Anterior cingulate cortex (tissue), 58 donors: ENCODE data around the gene MAPK10.
"Not testable (repeated sequence)": the region's sequence is repeated elsewhere in the genome, so short reads cannot be mapped to it uniquely, and the experiment has no call there.

Experiments
- DNase-seq, 58 donors: peaks; one replicate each; lab custom pipeline; 2025; lab: John Stamatoyannopoulos, UW

Gene MAPK10

DNA sequence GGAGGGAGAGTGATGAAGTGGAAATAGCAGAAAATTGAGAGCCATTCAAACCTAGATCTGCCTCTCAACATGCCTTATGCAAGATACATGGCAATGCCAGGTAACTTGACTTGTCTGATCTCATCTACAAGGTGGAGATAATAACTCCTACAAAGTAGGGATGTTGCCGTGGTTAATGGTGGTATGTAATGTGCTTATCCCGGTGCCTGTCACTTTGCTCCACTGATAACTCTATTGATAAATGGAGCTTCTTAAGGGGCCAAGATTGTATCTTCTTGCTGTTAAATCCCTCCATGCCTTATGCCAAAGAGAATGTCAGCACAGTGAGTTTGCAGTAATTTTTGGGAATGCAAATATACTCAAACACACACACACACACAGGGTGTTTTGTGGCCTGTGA, 355.8 kb downstream of the MAPK10 start:
- no peak for DNase-seq

DNA sequence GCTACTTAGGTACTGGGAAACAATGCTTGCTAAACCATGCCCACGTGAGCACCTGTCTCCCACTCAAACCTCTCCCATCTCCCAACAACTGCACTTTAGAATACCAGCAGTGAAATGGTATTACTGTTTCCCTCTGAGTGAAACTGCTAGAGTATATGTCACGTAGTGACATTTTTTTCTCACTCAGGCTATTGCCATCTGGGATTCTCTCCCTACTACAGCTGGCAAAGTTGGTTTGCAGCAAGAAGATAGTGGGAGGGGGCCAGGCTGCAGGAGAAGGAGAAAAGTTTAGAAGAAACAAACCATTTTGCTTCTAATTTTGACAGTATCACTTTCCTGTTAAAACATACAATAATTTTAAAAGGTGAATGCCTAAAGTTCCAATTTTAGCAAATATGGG, 358.3 kb downstream of the MAPK10 start:
- no peak for DNase-seq

DNA sequence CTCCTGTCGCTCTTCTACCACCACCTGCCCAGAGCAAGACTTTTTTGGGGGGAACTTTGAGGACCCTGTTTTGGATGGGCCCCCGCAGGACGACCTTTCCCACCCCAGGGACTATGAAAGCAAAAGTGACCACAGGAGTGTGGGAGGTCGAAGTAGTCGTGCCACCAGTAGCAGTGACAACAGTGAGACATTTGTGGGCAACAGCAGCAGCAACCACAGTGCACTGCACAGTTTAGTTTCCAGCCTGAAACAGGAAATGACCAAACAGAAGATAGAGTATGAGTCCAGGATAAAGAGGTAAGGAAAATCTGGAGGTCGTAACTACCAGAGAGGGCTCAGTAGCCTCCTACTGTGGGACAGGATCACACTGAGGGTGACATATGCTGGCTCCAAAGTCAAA, 364.5 kb downstream of the MAPK10 start:
- no peak for DNase-seq

DNA sequence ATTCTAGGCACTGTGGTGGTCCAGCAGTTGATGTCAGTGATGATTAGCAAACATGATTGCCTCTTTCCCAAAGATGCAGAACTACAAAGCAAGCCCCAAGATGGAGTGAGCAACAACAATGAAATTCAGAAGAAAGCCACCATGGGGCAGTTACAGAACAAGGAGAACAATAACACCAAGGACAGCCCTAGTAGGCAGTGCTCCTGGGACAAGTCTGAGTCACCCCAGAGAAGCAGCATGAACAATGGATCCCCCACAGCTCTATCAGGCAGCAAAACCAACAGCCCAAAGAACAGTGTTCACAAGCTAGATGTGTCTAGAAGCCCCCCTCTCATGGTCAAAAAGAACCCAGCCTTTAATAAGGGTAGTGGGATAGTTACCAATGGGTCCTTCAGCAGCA, 365.3 kb downstream of the MAPK10 start:
- no peak for DNase-seq

DNA sequence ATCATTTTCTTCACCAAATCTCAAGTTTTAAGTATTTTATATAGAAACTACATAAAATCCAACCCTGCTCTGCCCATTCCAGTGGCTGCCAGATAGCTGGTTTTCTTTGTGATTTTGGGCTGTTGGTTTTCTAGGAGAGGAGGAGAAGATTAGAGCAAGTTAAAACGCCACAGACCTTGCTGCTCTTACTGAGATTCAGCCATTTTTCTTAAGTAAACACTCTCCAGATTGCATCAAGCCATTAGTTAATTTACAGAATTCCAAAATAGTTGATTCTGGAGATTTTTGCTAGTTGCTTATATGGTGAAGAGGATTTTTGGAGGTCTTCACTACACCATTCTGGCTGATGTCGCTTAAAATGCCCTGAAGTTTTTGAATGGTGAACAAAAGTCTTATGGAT, 366.2 kb downstream of the MAPK10 start:
- DNase-seq = no peak

DNA sequence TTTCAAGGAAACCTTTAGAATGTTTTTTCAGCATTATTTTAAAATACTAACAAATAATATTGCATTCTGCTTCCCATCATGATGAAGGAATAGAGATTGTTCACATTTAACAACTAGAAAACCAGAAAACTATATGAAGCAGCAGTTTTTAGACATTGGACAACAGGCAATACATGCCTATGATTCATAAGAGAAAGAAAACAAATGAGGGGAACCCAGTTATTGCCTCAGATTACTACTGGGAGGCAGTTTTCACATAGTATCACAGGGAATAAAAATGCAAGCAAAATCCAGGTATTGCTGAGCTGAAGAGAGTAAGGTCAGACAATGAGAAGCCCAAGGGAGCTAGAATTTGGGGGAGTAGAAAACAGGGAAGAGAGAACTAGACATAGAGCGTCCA, 373.6 kb downstream of the MAPK10 start:
- DNase-seq = no peak

DNA sequence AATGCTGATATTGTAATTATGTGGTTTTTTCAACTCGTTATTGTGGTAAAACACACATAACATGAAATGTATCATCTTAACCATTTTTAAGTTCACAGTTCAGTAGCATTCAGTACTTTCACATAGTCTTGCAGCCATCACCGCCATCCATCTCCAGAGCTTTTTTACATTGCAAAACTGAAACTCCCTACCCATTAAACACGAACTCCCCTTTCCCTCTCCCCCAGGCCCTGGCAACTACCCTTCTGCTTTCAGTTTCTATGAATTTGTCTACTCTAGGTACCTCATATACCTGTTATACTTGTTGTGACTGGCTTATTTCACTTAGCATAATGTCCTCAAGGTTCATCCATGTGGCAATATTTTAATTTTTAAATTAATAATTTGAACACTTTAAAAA, 380.6 kb downstream of the MAPK10 start:
- no peak for DNase-seq

DNA sequence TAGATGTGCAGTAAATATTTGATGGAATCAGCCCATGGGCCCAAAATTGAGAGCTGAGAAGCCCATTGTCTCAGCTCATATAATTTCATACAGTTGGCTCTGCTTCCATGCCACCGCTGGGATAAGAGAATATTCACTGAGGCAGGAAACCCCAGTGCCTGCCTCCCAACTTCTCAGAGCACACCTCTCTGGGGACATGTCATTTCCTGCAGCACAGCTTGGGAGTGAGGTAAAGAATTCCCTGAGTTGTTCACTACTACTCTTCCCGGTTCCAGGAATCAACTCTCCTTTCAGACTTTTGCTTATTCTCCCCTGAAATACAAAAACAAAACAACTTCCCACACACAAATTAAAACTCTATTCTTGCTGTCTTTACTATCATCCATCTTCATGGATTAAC, 389.3 kb downstream of the MAPK10 start:
- no peak for DNase-seq

DNA sequence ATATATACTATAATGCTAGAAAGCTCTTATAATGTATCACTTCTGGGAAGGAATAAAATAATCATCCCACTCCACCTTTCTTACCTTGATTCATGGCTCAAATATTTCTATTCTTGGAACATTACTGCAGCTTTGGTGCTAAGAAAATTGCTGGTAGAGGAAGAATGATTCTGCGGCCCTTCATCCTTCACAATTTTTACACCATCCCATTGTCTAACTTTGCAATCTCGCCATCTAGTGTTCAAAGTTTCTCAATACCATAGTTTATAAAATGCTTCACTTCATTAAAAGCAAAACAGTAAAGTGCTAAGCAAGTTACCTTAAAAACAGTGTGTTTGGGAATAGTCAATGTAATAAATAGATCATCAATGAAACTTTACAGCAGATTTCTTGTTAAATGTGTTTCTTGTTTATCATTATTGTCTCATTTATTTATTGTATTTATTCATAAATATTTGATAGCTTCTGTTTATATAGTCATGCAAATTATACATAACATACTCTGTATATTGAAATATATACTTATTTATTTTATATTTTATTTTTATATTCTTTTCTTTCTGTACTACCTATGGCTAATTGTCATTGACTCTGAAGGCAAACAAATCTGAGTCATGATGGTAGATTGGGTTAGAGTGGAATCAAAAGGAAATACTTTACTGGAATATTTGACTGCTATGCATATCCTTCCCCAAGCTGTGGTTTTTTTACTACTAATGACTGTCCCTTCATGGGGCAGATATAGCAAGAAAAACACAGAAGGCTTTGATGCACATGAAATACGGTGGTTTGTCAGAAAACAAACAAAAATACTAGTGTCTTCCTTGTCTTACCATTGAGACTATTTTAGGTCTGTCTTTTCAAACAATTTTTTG, 390.7 kb downstream of the MAPK10 start:
- peak in 2 of 58 donors; percentile 34 to 39 for DNase-seq

DNA sequence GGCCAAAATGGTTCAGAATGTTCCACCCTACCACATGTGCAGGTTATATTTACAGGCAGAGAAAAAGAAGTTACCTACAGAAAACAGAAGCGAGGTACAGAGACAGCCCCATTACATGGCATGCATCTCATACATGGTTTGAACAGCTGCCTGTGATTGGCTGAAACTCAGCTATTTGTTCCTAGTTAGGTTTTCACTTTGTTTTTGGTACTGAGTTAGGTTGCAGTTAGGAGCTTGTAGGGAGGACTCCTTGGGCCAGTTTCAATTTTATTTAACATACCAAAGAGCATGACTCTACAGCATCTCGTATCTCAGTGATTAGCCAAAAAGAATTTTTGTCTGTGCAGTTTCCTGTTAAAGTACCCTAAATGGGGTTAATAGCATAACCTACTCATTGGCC, 392.0 kb downstream of the MAPK10 start:
- DNase-seq = no peak

DNA sequence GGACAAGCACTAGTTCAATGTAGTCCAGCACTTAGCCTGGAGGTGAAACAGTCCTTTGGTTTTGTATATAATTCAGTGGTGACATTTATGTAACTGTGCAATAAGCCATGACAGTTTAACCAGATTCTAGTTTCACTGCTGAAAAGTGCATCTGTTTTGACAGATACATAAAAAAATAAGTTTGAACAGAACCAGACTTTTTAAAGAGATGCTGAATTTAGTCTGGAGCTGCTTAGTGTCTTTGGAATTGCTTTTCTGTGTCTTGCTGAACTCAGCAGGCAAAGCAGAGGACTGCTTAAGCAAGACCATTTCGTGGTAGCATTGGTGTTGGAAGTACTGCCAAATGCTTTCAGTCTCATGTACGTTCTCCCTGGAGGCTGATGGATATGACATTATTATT, 393.5 kb downstream of the MAPK10 start:
- DNase-seq = no peak

DNA sequence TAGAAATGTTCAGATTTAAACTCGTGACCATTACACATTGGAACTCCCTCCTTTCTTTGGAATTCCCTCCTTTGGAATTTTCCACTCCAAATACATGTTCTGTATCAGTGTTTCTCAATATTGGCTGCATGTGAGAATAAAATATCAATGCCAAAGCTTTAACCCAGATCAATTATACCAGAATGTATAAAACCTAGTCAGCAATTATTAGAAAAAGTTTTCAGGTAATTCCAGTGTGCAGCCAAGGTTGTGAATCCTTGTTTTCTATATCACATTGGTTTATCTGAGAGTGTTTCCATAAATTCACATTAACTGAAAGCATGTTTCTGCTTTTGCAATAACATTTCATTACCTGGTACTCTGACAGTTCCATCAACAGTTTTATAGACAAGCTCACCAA, 394.3 kb downstream of the MAPK10 start:
- no peak for DNase-seq

DNA sequence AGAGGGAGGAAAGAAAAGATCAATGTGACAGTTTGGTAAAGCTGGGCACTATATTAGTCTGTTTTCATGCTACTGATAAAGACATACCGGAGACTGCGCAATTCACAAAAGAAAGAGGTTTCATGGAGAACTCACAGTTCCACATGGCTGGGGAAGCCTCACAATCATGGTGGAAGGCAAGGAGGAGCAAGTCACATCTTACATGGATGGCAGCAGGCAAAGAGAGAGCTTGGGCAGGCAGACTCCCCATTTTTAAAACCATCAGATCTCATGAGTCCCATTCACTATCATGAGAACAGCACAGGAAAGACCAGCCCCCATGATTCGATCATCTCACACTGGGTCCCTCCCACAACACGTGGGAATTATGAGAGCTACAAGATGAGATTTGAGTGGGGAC, 394.8 kb downstream of the MAPK10 start:
- not testable (repeated sequence) for DNase-seq

DNA sequence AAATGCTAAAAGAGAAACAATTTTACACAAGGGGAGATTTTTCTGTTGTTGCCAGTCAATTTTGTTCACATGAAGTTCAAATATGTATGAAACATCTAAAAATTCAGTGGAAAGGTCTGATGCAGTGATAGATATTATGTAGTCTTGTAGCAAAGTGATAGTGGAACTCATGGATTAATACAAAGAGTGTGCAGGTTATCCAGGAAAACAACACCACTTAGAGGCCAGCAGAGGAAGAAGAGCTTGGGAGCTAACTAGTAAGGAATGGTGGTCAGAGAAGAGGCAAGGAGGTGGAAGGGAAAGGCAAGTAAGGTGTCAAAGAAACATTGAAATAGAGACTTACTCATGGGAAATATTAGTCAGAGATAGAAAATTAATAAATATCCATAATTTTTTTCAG, 395.6 kb downstream of the MAPK10 start:
- no peak for DNase-seq

DNA sequence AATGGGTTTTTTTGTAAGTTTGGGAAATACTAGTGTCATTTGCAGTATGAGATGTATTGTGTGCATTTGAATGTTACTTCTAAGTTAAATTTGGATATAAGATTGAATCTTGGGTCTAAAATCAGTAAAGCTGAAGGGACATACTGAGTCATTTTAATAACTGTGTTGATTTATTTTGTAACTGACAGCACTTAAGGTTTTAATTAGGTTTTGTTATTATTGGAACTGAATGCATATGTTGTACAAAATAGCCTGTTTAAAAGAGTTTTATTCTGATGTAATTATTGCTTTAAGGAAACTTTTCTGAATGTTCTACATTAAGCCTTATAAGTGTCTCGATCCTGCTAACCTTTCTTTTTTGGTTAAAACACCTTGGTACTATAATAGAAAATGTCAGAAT, 396.6 kb downstream of the MAPK10 start:
- no peak for DNase-seq

DNA sequence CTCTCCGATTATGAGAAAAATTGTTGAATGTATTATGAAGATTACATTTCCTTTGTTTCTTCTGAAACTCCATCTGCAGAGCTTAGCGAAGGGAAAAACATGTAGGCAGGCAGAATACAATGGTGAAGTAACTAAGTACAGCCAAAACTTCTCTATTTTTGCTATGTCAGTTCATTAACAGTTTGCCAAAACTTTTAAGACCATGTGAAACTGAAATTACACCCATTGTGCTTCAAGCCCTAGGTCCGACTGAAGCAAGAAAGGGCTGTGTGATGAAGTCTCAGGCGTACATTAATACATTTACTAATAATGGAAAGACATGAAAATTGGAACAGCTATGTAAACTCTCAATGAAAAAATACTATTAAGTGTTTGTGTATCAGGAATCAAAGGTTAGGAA, 398.0 kb downstream of the MAPK10 start:
- DNase-seq = no peak

DNA sequence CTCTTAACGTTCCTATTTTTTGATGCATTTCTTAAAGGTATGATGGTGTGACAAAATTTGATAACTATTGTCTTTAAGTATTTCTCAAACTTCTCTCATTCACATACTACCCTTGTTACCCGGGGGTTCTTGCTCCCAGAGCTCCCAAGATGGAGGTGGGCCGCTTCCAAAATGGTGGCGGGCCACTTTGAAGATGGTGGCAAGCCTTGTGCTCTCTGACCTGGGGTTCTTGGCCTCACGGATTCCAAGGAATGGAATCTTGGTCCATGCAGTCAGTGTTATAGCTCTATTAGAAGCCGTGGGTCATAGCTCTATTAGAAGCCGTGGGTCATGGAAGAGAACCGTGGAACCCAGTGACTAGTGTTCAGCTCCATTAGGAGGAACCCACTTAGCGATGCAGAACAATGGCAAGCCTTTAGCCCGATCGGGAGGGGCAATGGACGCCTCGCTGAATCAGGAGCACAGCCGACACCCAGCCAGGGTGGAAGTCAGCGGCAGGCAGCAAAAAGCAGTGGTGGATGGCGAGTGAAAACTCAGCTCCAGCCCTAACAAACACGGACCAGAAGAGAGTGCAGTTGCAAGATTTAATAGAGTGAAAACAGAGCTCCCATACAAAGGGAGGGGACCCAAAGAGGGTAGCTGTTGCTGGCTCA, 403.4 kb downstream of the MAPK10 start:
- no peak for DNase-seq

DNA sequence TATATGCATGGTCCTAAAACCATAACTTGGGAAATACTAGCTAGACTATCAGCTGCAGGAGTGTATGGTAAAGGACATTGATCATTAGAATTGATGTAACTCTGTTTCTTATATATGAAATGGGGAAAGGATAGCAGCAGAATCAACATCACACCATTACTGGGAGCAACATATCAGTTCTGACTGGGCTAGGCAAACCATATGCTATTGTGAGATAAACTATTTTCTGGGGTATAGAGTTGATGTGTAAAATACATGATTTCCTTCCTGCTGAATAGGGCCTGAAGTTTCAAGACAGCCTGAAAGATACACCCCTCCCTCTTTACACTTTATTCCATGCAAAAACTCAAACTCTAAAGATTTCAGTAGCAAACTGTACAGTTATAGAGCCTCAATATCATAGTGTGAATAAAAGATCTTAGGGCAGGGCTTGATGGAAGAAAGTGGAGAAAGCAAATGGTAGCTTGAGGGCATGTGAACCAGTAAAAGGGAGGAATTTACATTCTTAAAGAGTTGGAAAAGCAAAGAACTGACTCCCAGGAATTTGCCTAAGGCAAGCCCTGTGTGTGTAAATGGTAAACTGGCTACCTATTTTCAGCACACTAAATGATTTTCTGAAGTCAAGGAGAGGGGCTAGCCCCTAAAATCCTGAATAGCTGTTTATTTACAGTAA, 404.1 kb downstream of the MAPK10 start:
- no peak for DNase-seq

DNA sequence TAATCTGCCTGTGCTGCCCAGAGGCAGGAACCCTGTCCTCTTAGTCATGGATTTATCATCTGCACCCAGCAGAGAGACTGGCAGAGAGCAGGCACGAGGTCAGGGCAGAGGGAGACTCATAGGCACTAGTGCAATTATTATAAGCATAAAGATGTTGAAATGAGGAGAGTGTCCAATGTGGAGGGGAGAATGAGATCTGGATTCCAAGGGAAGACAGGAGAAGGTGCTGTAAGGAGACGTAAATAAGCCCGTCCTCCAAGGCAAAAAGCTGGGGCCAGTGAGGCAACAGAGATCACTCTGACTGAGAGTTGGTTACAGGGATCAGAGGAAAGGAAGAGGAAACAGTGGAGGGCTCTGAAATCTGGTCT, 406.2 kb downstream of the MAPK10 start:
- no peak for DNase-seq

DNA sequence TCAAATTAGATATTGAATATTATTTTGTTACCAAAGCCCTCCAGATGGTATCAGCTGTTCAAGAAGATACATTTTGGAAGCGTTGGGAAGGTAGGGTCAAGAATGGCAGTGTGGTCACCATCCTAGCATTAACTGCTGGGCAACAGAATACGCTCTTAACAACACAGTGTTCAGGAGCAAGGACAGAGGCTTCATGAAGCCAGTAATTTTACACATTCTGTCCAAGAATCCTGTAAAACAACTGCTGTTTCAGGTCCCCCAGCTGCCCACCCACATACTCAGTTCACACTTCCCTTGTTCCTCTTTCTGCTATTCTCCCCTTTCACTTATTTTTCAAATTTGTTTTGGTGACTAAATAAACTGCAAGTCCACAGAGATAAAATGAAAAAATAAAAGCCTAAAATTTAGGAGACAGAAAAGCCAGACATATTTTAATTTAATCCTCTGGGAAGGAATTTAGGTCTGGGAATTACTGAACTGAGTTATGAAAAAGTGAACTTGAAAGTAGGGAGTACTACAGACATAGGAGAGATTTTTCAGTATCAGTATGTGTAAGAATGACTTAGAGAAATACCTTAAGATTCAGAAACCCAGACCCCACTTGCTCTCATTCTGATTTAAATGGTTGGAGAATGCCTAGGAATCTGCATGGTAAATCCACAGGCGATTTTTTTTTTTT, 406.7 kb downstream of the MAPK10 start:
- DNase-seq = no peak

DNA sequence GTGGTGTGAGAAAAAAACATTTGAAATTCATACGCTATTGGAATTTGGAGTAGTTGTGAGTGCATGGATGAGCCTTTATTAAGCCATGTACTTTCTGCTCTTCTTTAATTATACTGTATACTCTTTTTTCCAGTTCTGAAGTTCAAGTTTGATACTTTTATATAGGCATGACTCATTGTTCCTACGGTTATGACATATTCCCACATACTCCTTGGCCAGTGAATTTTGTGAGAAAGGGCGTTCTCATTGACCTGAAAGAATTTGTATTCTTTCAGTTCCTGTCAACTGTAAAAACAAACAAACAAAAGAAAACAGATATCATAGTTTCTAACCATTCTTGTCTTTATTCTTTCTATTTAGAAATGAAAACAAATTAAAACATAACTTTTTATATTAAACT, 407.3 kb downstream of the MAPK10 start:
- DNase-seq = no peak
